Astrocyte (in vitro differentiated cells and primary cell): ENCODE data around the gene IBA57.

ENCODE experiments used
- CTCF ChIP-seq: IDR thresholded peaks from 2 replicates; pipeline ENCODE4 v1.5.1; 2011; ENCODE audit warnings: low read depth, mild to moderate bottlenecking, inconsistent platforms, low read length, moderate library complexity; ENCODE audit not compliant: insufficient read depth
- EZH2 ChIP-seq: IDR thresholded peaks from 2 replicates; pipeline ENCODE4 v1.6.1; 2012; ENCODE audit warnings: mild to moderate bottlenecking, low read length, inconsistent platforms; ENCODE audit not compliant: insufficient read depth

- TF ChIP-seq CTCF (no peak), EZH2 (no peak)
These were observed 51.0 kb downstream of the IBA57 start for GRCh38 chr1:228216371-228217320.
